OCI-LY1 (cell line): ENCODE data around the gene NSD2.

Experiments
- CTCF ChIP-seq: fragments of 200-600 bp; sonication (generic), shearing (Covaris generic); IDR thresholded peaks from 2 replicates; pipeline ENCODE4 v1.5.1; 2017; ENCODE audit warnings: mild to moderate bottlenecking, antibody characterized with exemption, low read length, moderate library complexity, mixed read lengths
- EZH2 ChIP-seq: fragments of 200-600 bp; sonication (generic), shearing (Covaris generic); IDR thresholded peaks from 2 replicates; pipeline ENCODE4 v1.8.0; 2017; ENCODE audit warnings: borderline replicate concordance, mixed run types, mild to moderate bottlenecking, antibody characterized with exemption, low read length, moderate library complexity, mixed read lengths

GRCh38 chr4:1927675-1928074, 56.5 kb downstream of the NSD2 start:
- TF ChIP-seq CTCF, result no peak
- TF ChIP-seq EZH2, result no peak
